Type B pancreatic cell (in vitro differentiated cells): ENCODE measurements around the gene RAB11A. TPM values are rescaled to one million over a fixed set of nuclear protein-coding genes. Genes with fewer than 3 reads are reported as not detected.

Experiments used
- DNase-seq: peaks from one replicate; pipeline ENCODE4 v3.0.0; 2021; ENCODE audit warnings: mixed read lengths; ENCODE audit not compliant: unreplicated experiment; ENCODE audit errors: extremely low spot score
- H3K27ac Mint-ChIP-seq: 2 replicates; pipeline ENCODE4 v1.8.0; 2021; ENCODE audit warnings: mild to moderate bottlenecking, mixed read lengths
- H3K27me3 Mint-ChIP-seq: 2 replicates; pipeline ENCODE4 v1.8.0; 2021; ENCODE audit warnings: mixed read lengths
- H3K36me3 Mint-ChIP-seq: 2 replicates; pipeline ENCODE4 v1.8.0; 2021; ENCODE audit warnings: mixed read lengths
- H3K4me1 Mint-ChIP-seq: one replicate; pipeline ENCODE4 v1.8.0; 2021; ENCODE audit warnings: mixed read lengths; ENCODE audit not compliant: unreplicated experiment
- H3K4me3 Mint-ChIP-seq: 2 replicates; pipeline ENCODE4 v1.8.0; 2021; ENCODE audit warnings: mild to moderate bottlenecking, mixed read lengths
- H3K9me3 Mint-ChIP-seq: 2 replicates; pipeline ENCODE4 v1.8.0; 2021; ENCODE audit warnings: mixed read lengths
- CTCF ChIP-seq: fragments of 200-600 bp; sonication (generic); conservative IDR thresholded peaks from 2 replicates; pipeline ENCODE4 v1.5.0; 2021; ENCODE audit warnings: antibody characterized with exemption, mild to moderate bottlenecking
- total RNA-seq: library from RNA; stranded (reverse); gene quantifications from 2 replicates; pipeline ENCODE4 v1.2.1, GENCODE V29; 2021; ENCODE audit warnings: low replicate concordance

The RAB11A gene
- total RNA-seq, 1 donor from 2014 or later, result 266 TPM

- no peak for DNase-seq
- Mint-ChIP-seq H3K27ac (peak overlapping the region; percentile 76), H3K27me3 (no peaks in the 10 kb centered on the region), H3K4me1 (peaks cover 16% of the 10 kb centered on the region), H3K9me3 (no peaks in the 10 kb centered on the region), H3K4me3 (peak overlapping the region; percentile 20), H3K36me3 (peaks cover 46% of the 10 kb centered on the region)
- no peak for TF ChIP-seq CTCF
Measured at GRCh38 chr15:65884511-65884910, 15.2 kb downstream of the RAB11A start.

- Mint-ChIP-seq H3K27me3 (no peaks in the 10 kb centered on the region), H3K27ac (peak overlapping the region; percentile 87), H3K4me3 (peak overlapping the region; percentile 65), H3K36me3 (peaks cover 49% of the 10 kb centered on the region), H3K9me3 (no peaks in the 10 kb centered on the region), H3K4me1 (peaks cover 16% of the 10 kb centered on the region)
- TF ChIP-seq CTCF, result no peak
- DNase-seq, result no peak
Measured at GRCh38 chr15:65885668-65886218, 16.5 kb downstream of the RAB11A start.

GRCh38 chr15:65887565-65887964 is 18.3 kb downstream of the RAB11A start:
- no peak for TF ChIP-seq CTCF
- Mint-ChIP-seq H3K9me3 (no peaks in the 10 kb centered on the region), H3K36me3 (peaks cover 51% of the 10 kb centered on the region), H3K4me1 (peaks cover 16% of the 10 kb centered on the region), H3K27me3 (no peaks in the 10 kb centered on the region), H3K4me3 (no peak overlapping the region), H3K27ac (peak overlapping the region; percentile 73)
- no peak for DNase-seq

- H3K9me3 Mint-ChIP-seq, result no peaks in the 10 kb centered on the region
- peaks cover 5% of the 10 kb centered on the region for H3K4me1 Mint-ChIP-seq
- no peak overlapping the region for H3K27ac Mint-ChIP-seq
- TF ChIP-seq CTCF, result no peak
- no peaks in the 10 kb centered on the region for H3K27me3 Mint-ChIP-seq
- no peak for DNase-seq
- no peak overlapping the region for H3K4me3 Mint-ChIP-seq
- H3K36me3 Mint-ChIP-seq, result peaks cover 43% of the 10 kb centered on the region
Measured at GRCh38 chr15:65888981-65889380, 19.7 kb downstream of the RAB11A start.

- DNase-seq, result no peak
- TF ChIP-seq CTCF, result no peak
- Mint-ChIP-seq H3K4me3 (no peak overlapping the region), H3K9me3 (no peaks in the 10 kb centered on the region), H3K36me3 (peaks cover 28% of the 10 kb centered on the region), H3K4me1 (no peaks in the 10 kb centered on the region), H3K27ac (no peak overlapping the region), H3K27me3 (no peaks in the 10 kb centered on the region)
Measured at GRCh38 chr15:65893060-65893459, 23.8 kb downstream of the RAB11A start.

GRCh38 chr15:65896236-65896635 is 26.9 kb downstream of the RAB11A start:
- no peaks in the 10 kb centered on the region for H3K9me3 Mint-ChIP-seq
- DNase-seq, result no peak
- no peaks in the 10 kb centered on the region for H3K27me3 Mint-ChIP-seq
- peaks cover 22% of the 10 kb centered on the region for H3K36me3 Mint-ChIP-seq
- H3K4me1 Mint-ChIP-seq, result no peaks in the 10 kb centered on the region
- no peak overlapping the region for H3K27ac Mint-ChIP-seq
- H3K4me3 Mint-ChIP-seq, result no peak overlapping the region
- TF ChIP-seq CTCF, result no peak
